ENCODE data around the gene KLF16.

- TF ChIP-seq CTCF (IDR thresholded peaks at IDR 0.05) (no peak), POLR2A (IDR thresholded peaks at IDR 0.05) (no peak)
These were observed 17.7 kb downstream of the KLF16 start for GRCh38 chr19:1845642-1846041.

Measured in thyroid gland (tissue), 4 donors.